ENCODE data around the gene WDR86. TPM values are rescaled to one million over a fixed set of nuclear protein-coding genes. Genes with fewer than 3 reads are reported as not detected.

WDR86 gene
- 0.95 and 3.8 TPM in 2 replicates for total RNA-seq

GRCh38 chr7:151409667-151410404, at the start of gene WDR86:
WDR86 (minus strand) TSS chr7:151410038; CDS start chr7:151409589, 449 bp downstream.

DNA sequence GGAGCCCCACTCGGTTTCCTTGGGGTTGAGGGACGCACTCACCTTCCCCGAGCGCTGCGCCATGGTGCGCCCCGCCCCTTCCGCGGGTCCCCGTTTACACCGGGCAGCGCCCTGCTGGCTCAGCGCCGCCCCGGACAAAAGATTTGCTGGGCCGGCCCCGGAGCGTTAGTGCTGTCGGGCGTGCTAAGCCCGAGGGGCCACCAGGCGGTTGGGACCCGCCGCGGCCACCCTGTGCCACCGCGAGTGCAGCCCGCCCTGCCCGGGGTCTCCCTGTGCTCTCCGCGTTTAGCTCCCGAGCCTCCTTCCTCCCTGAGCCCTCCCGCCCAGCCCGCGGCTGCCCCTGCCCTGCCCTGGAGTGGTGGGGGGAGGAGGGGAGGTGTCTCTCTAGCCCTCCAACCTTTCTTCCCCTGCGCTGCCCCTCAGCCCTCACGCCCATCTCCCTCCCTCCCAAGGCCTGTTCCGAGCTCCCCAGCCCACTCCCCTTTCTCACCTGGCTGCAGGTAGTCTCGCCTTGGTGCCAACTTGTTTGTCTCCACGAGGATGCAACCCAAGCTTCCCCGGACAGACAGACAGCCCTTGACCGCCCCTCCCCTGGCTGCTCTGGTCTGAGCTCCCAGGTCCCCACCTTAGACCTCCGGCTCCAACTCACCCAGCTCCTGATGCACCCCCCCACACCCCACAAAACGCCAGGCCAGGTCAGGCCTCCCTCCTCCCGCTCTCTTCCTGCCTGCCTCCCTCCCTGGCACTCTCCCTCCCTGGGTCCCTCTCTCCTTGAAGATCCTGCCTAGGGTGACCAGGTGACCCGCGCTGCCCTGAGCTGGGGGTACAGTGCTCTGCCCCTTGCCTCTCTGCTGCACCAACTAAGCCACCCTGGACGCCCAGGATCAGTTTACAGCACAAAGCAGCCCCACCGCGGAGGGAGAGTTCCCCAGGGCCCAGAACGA, 30.3 kb upstream of the WDR86 start, which contains the start of gene CRYGN:
TSS of gene CRYGN (minus strand) at position 287 of the 944 bp plus-strand sequence. CDS start at position 63, 224 bp downstream.

GRCh38 chr7:151341357-151342101, 68.3 kb downstream of the WDR86 start, which contains the start of gene NUB1:
NUB1 (plus strand) TSS chr7:151341812; CDS start chr7:151345350, 3,538 bp downstream.

Other genes starting within 250 kb of the WDR86 start
- not detected in 2 replicates for gene GBX1, start 242.3 kb downstream of the WDR86 start, total RNA-seq
- not detected in 2 replicates for gene ASB10, start 222.8 kb downstream of the WDR86 start, total RNA-seq
- gene H2BK1, start 199.6 kb downstream of the WDR86 start, total RNA-seq: not detected in 2 replicates
- gene ABCF2, start 182.8 kb downstream of the WDR86 start, total RNA-seq: 31.0 and 42.7 TPM in 2 replicates
- gene CHPF2, start 177.6 kb downstream of the WDR86 start, total RNA-seq: 37.0 and 49.8 TPM in 2 replicates
- gene SMARCD3, start 161.3 kb downstream of the WDR86 start, total RNA-seq: 31.8 and 33.4 TPM in 2 replicates
- 32.5 and 49.4 TPM in 2 replicates for gene NUB1, start 68.2 kb downstream of the WDR86 start, total RNA-seq
- 0.26 and 0.47 TPM in 2 replicates for gene CRYGN, start 30.1 kb upstream of the WDR86 start, total RNA-seq
- 28.7 and 41.8 TPM in 2 replicates for gene RHEB, start 109.9 kb upstream of the WDR86 start, total RNA-seq

All from bronchial smooth muscle cell (primary cell).